ENCODE data around the gene MYL3.

DNA sequence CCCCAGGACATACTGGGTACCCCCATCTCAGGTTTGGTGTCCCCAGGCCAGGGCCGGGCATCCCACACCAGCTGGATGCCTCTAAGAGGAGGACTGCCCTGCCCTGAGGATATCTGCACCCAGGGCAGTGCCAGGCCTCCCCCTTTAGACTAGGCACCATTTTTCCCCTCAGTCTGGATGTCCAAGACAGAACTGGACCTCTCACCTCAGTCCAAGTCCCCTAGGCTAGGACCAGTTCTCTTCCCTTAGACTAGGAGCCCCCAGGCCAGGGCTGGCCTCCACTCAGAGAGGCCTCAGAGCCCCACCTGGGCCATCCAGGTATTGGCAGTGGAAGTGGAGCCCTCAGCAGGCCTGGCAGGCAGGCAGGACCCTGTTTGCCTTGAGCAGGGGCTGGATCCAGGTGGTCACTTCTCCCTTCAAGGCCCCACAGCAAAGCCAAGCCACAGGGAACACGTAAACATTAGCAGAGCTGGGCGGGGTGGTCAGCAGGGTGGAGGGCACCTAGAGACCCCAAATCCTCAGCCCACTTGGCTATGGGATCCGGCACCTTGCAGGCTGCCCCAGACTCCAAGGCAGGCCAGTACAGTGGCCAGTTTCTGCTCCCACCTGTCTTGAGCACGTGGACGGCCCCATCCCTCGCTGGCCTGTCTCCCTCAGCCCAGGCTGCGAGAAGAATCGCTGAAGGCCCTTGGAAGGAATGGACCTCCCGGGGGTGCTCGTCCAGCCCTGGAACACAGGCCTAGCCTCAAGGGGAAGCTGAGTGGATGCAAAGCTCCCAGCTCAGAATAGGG lies 42.6 kb upstream of the MYL3 start:
- TF ChIP-seq ZC3H11A (IDR thresholded peaks at IDR 0.05) (no peak), CEBPB (IDR thresholded peaks at IDR 0.05) (no peak), CTCF (IDR thresholded peaks at IDR 0.05) (no peak), NFE2L2 (conservative IDR thresholded peaks at IDR 0.05; ENCODE audit: low read length) (no peak), RFX5 (IDR thresholded peaks at IDR 0.05) (no peak), SREBF2 (IDR thresholded peaks at IDR 0.05) (no peak), MAZ (IDR thresholded peaks at IDR 0.05; ENCODE audit: borderline replicate concordance, low read depth, low read length) (no peak), CBX2 (IDR thresholded peaks at IDR 0.05; ENCODE audit: borderline replicate concordance, low read depth) (no peak), POLR2A (IDR thresholded peaks at IDR 0.05; ENCODE audit: low read length) (no peak), EHMT2 (IDR thresholded peaks at IDR 0.05; ENCODE audit: low read depth) (no peak)

Measured in A549 (cell line).